Stimulated activated CD4-positive, alpha-beta T cell treated with anti-CD3 and anti-CD28 coated beads, Interleukin-12 subunit alpha, Interleukin-12 subunit beta, amount 100 ng/mL, for 24 hours (primary cell): ENCODE measurements around the gene C1orf21.
"Not testable (repeated sequence)": the region's sequence is repeated elsewhere in the genome, so short reads cannot be mapped to it uniquely, and the experiment has no call there.

Experiments used
- DNase-seq, 2 experiments: peaks; one replicate each; pipeline ENCODE4 v3.0.0-alpha.2; 2020; ENCODE audit warnings: low read depth in 2 of 2

C1orf21 gene

GRCh38 chr1:184597650-184598357 lies 211.0 kb downstream of the C1orf21 start:
- DNase-seq, result no peak

- no peak for DNase-seq
Observed at GRCh38 chr1:184598403-184599193, 211.8 kb downstream of the C1orf21 start.

GRCh38 chr1:184604152-184604900 lies 217.5 kb downstream of the C1orf21 start:
- DNase-seq, result no peak

- DNase-seq, result no peak
Observed at GRCh38 chr1:184605941-184606340, 219.1 kb downstream of the C1orf21 start.

GRCh38 chr1:184606786-184607185 lies 220.0 kb downstream of the C1orf21 start:
- DNase-seq, result no peak

- no peak for DNase-seq
Observed at GRCh38 chr1:184608581-184608980, 221.8 kb downstream of the C1orf21 start.

GRCh38 chr1:184608990-184609389 lies 222.2 kb downstream of the C1orf21 start:
- no peak for DNase-seq

- no peak for DNase-seq
Observed at GRCh38 chr1:184610876-184611595, 224.2 kb downstream of the C1orf21 start.

- DNase-seq, result not testable (repeated sequence)
Observed at GRCh38 chr1:184612229-184612628, 225.4 kb downstream of the C1orf21 start.

- DNase-seq, result no peak
Observed at GRCh38 chr1:184614667-184615066, 227.8 kb downstream of the C1orf21 start.

GRCh38 chr1:184615301-184615700 lies 228.5 kb downstream of the C1orf21 start:
- no peak for DNase-seq

GRCh38 chr1:184616504-184616903 lies 229.7 kb downstream of the C1orf21 start:
- no peak for DNase-seq

GRCh38 chr1:184617433-184618029 lies 230.7 kb downstream of the C1orf21 start:
- DNase-seq, result no peak

GRCh38 chr1:184618851-184619250 lies 232.0 kb downstream of the C1orf21 start:
- DNase-seq, result no peak

GRCh38 chr1:184620469-184620868 lies 233.6 kb downstream of the C1orf21 start:
- no peak for DNase-seq

- DNase-seq, result no peak
Observed at GRCh38 chr1:184621260-184621659, 234.4 kb downstream of the C1orf21 start.

GRCh38 chr1:184622136-184622823 lies 235.5 kb downstream of the C1orf21 start:
- no peak for DNase-seq

GRCh38 chr1:184623404-184623803 lies 236.6 kb downstream of the C1orf21 start:
- no peak for DNase-seq

- no peak for DNase-seq
Observed at GRCh38 chr1:184624051-184624450, 237.2 kb downstream of the C1orf21 start.

- no peak for DNase-seq
Observed at GRCh38 chr1:184624626-184625025, 237.8 kb downstream of the C1orf21 start.

GRCh38 chr1:184625271-184625670 lies 238.4 kb downstream of the C1orf21 start:
- no peak for DNase-seq
